Measurements from ENCODE around the gene KDM5A.

Gene KDM5A

GRCh38 chr12:291153-291723, 97.9 kb downstream of the KDM5A start:
- Histone ChIP-seq H3K4me3 (ENCODE audit: low read depth, low read length, poor library complexity, severe bottlenecking) (no peak overlapping the region), H3K79me2 (ENCODE audit: insufficient read depth, low read length) (no peaks in the 10 kb centered on the region), H3K9me3 (ENCODE audit: low read length) (0 out of 2 replicates have a peak, but pooled peaks cover 7% of the 10 kb centered on the region), H3K4me1 (ENCODE audit: insufficient read depth, low read length, severe bottlenecking) (no peaks in the 10 kb centered on the region), H3K27ac (ENCODE audit: low read depth, low read length, poor library complexity, severe bottlenecking) (no peak overlapping the region), H4K20me1 (ENCODE audit: insufficient read depth, low read length) (no peaks in the 10 kb centered on the region), H3F3A (ENCODE audit: insufficient read depth, low read length) (no peaks in the 10 kb centered on the region), H3K9me2 (ENCODE audit: low read depth, low read length) (no peaks in the 10 kb centered on the region), H3K27me3 (ENCODE audit: insufficient read depth, low read length) (no peaks in the 10 kb centered on the region), H2AFZ (ENCODE audit: low read length) (no peak overlapping the region), H3K9ac (ENCODE audit: low read length) (no peak overlapping the region), H3K4me2 (ENCODE audit: low read length) (no peak overlapping the region), H3K36me3 (ENCODE audit: insufficient read depth, low read length) (peaks cover 96% of the 10 kb centered on the region)
- no peak for TF ChIP-seq EZH2 (IDR thresholded peaks at IDR 0.05; ENCODE audit: borderline replicate concordance, low read length)
- TF ChIP-seq CTCF (IDR thresholded peaks at IDR 0.05; ENCODE audit: low read length), result no peak

GRCh38 chr12:288687-289086, 100.4 kb downstream of the KDM5A start:
- Histone ChIP-seq H3K9me3 (ENCODE audit: low read length) (0 out of 2 replicates have a peak, but pooled peaks cover 7% of the 10 kb centered on the region), H4K20me1 (ENCODE audit: insufficient read depth, low read length) (no peaks in the 10 kb centered on the region), H3K4me1 (ENCODE audit: insufficient read depth, low read length, severe bottlenecking) (no peaks in the 10 kb centered on the region), H3K27me3 (ENCODE audit: insufficient read depth, low read length) (no peaks in the 10 kb centered on the region), H3K79me2 (ENCODE audit: insufficient read depth, low read length) (no peaks in the 10 kb centered on the region), H3K4me3 (ENCODE audit: low read depth, low read length, poor library complexity, severe bottlenecking) (no peak overlapping the region), H3K36me3 (ENCODE audit: insufficient read depth, low read length) (peaks cover 94% of the 10 kb centered on the region), H3K4me2 (ENCODE audit: low read length) (no peak overlapping the region), H3F3A (ENCODE audit: insufficient read depth, low read length) (no peaks in the 10 kb centered on the region), H2AFZ (ENCODE audit: low read length) (no peak overlapping the region), H3K9me2 (ENCODE audit: low read depth, low read length) (no peaks in the 10 kb centered on the region), H3K9ac (ENCODE audit: low read length) (no peak overlapping the region), H3K27ac (ENCODE audit: low read depth, low read length, poor library complexity, severe bottlenecking) (no peak overlapping the region)
- TF ChIP-seq EZH2 (IDR thresholded peaks at IDR 0.05; ENCODE audit: borderline replicate concordance, low read length) (no peak), CTCF (IDR thresholded peaks at IDR 0.05; ENCODE audit: low read length) (no peak)

GRCh38 chr12:286531-287300, 102.4 kb downstream of the KDM5A start:
- no peaks in the 10 kb centered on the region for H3K9me2 ChIP-seq (ENCODE audit: low read depth, low read length)
- no peak overlapping the region for H3K27ac ChIP-seq (ENCODE audit: low read depth, low read length, poor library complexity, severe bottlenecking)
- H3K4me3 ChIP-seq (ENCODE audit: low read depth, low read length, poor library complexity, severe bottlenecking), result no peak overlapping the region
- 0 out of 2 replicates have a peak, but pooled peaks cover 7% of the 10 kb centered on the region for H3K9me3 ChIP-seq (ENCODE audit: low read length)
- peaks cover 85% of the 10 kb centered on the region for H3K36me3 ChIP-seq (ENCODE audit: insufficient read depth, low read length)
- H2AFZ ChIP-seq (ENCODE audit: low read length), result no peak overlapping the region
- H3K27me3 ChIP-seq (ENCODE audit: insufficient read depth, low read length), result no peaks in the 10 kb centered on the region
- H3F3A ChIP-seq (ENCODE audit: insufficient read depth, low read length), result no peaks in the 10 kb centered on the region
- H3K4me1 ChIP-seq (ENCODE audit: insufficient read depth, low read length, severe bottlenecking), result no peaks in the 10 kb centered on the region
- TF ChIP-seq CTCF (IDR thresholded peaks at IDR 0.05; ENCODE audit: low read length) (no peak), EZH2 (IDR thresholded peaks at IDR 0.05; ENCODE audit: borderline replicate concordance, low read length) (no peak)
- no peaks in the 10 kb centered on the region for H3K79me2 ChIP-seq (ENCODE audit: insufficient read depth, low read length)
- no peaks in the 10 kb centered on the region for H4K20me1 ChIP-seq (ENCODE audit: insufficient read depth, low read length)
- no peak overlapping the region for H3K9ac ChIP-seq (ENCODE audit: low read length)
- no peak overlapping the region for H3K4me2 ChIP-seq (ENCODE audit: low read length)
